Vagina (tissue), 2 donors: ENCODE data around the gene RFX8. TPM values are rescaled to one million over a fixed set of nuclear protein-coding genes. Genes with fewer than 3 reads are reported as not detected.

Experiments used
- DNase-seq, 2 donors: peaks; one replicate each; pipeline ENCODE4 v3.0.0-alpha.2; 2017; ENCODE audit errors: extremely low spot score in 2 of 2
- H3K27ac ChIP-seq: fragments of 200-600 bp; sonication (generic); one replicate; pipeline ENCODE4 v1.5.1; 2019
- H3K27me3 ChIP-seq: fragments of 200-600 bp; sonication (generic); one replicate; pipeline ENCODE4 v1.5.1; 2019
- H3K36me3 ChIP-seq, 2 donors: fragments of 200-600 bp; sonication (generic); one replicate each; pipeline ENCODE4 v1.5.1; 2017 to 2019
- H3K4me1 ChIP-seq: fragments of 200-600 bp; sonication (generic); one replicate; pipeline ENCODE4 v1.5.1; 2019
- H3K4me3 ChIP-seq, 2 donors: fragments of 200-600 bp; sonication (generic); 1 replicate in 1 of 2; 2 replicates in 1 of 2; pipeline ENCODE4 v1.5.1; 2016 to 2019
- H3K9me3 ChIP-seq: fragments of 200-600 bp; sonication (generic); one replicate; pipeline ENCODE4 v1.5.1; 2019
- POLR2A ChIP-seq, 2 donors: fragments of 450-650 bp; IDR thresholded peaks; one replicate each; pipeline ENCODE4 v1.6.1; 2017; ENCODE audit warnings: antibody characterized with exemption in 2 of 2, mild to moderate bottlenecking in 2 of 2, moderate library complexity in 2 of 2
- POLR2AphosphoS5 ChIP-seq, 2 donors: sonication (generic); formaldehyde crosslinking; IDR thresholded peaks; one replicate each; pipeline ENCODE4 v1.9.0; 2017; ENCODE audit warnings: antibody characterized with exemption in 2 of 2, mild to moderate bottlenecking in 2 of 2, low read depth in 1 of 2; ENCODE audit not compliant: insufficient read depth in 1 of 2
- intact Hi-C: fragments of 100-400 bp; cut with DNase I; formaldehyde crosslinking; loops from one replicate; pipeline ENCODE4 v1.15.1; 2023
- total RNA-seq: library from RNA; depleted of rRNA; stranded (reverse); fragments of >200 nt; gene quantifications from one replicate; pipeline ENCODE4 v1.2.3, GENCODE V29; 2016
- TF ChIP-seq, protein P1 (sequence below), 3 experiments: fragments of 450-650 bp in 2 of 3; fragments of 200-600 bp in 1 of 3; sonication (generic) in 1 of 3; IDR thresholded peaks; one replicate each; pipeline ENCODE4 v1.5.1; 2017 to 2019; ENCODE audit warnings: antibody characterized with exemption in 3 of 3, mild to moderate bottlenecking in 2 of 3, moderate library complexity in 2 of 3

The RFX8 gene
- total RNA-seq, 1 donor from 2014 or later: 1.2 TPM

DNA sequence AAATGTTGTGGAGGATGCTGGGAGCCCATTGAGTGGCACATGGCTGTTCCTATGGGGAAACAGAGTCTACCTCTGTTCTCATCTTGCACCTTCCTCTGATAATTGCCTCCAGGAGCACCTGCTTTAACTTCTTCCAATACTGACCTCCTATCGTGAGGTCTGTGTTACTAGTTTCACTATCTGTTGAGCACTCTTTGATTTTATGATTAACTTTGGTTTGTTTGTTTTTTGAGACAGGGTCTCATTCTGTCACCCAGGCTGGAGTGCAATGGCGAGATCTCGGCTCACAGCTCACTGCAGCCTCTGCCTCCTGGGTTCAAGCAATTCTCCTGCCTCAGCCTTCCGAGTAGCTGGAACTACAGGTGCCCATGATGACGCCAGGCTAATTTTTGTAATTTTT lies 12.1 kb upstream of the RFX8 start:
- no peak for DNase-seq
- H3K4me1 ChIP-seq: no peaks in the 10 kb centered on the region
- H3K4me3 ChIP-seq: no peak overlapping the region
- TF ChIP-seq POLR2AphosphoS5 (IDR thresholded peaks at IDR 0.05; ENCODE audit: insufficient read depth in 1 of 2, low read depth in 1 of 2): no peak
- TF ChIP-seq, protein P1, sequence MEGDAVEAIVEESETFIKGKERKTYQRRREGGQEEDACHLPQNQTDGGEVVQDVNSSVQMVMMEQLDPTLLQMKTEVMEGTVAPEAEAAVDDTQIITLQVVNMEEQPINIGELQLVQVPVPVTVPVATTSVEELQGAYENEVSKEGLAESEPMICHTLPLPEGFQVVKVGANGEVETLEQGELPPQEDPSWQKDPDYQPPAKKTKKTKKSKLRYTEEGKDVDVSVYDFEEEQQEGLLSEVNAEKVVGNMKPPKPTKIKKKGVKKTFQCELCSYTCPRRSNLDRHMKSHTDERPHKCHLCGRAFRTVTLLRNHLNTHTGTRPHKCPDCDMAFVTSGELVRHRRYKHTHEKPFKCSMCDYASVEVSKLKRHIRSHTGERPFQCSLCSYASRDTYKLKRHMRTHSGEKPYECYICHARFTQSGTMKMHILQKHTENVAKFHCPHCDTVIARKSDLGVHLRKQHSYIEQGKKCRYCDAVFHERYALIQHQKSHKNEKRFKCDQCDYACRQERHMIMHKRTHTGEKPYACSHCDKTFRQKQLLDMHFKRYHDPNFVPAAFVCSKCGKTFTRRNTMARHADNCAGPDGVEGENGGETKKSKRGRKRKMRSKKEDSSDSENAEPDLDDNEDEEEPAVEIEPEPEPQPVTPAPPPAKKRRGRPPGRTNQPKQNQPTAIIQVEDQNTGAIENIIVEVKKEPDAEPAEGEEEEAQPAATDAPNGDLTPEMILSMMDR (IDR thresholded peaks at IDR 0.05): no peak
- TF ChIP-seq POLR2A (IDR thresholded peaks at IDR 0.05): no peak
- H3K36me3 ChIP-seq: no peaks in the 10 kb centered on the region
- H3K9me3 ChIP-seq: no peaks in the 10 kb centered on the region
- no peak overlapping the region for H3K27ac ChIP-seq
- intact Hi-C loops: no loop called here
- H3K27me3 ChIP-seq: no peaks in the 10 kb centered on the region

DNA sequence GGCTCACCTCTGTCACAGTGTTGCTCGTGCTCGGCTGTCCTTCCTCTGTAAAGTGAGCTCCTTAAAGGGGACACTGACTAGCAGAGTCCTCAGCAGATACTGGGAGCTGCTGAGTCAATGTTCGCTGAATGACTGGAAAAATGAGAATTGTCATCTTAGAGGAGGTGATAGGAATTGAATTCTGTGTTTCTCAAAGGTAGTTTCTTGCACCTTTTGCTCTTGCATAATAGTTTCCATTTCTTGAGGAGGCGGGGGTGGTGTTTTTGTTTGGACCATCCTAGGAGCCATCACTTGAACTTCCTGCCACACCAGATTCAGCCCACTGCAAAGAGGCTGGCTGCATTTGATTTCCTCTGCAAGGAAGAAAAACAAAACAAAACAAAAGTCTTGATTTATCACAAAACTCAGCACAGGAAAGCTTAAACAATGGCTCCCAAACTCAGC lies 11.4 kb upstream of the RFX8 start:
- TF ChIP-seq POLR2A (IDR thresholded peaks at IDR 0.05) (no peak), POLR2AphosphoS5 (IDR thresholded peaks at IDR 0.05; ENCODE audit: insufficient read depth in 1 of 2, low read depth in 1 of 2) (no peak)
- TF ChIP-seq, protein P1 (IDR thresholded peaks at IDR 0.05): no peak
- H3K9me3 ChIP-seq: no peaks in the 10 kb centered on the region
- intact Hi-C loops: no loop called here
- H3K27me3 ChIP-seq: no peaks in the 10 kb centered on the region
- no peak for DNase-seq
- no peaks in the 10 kb centered on the region for H3K4me1 ChIP-seq
- no peak overlapping the region for H3K27ac ChIP-seq
- H3K36me3 ChIP-seq: no peaks in the 10 kb centered on the region
- no peak overlapping the region for H3K4me3 ChIP-seq

DNA sequence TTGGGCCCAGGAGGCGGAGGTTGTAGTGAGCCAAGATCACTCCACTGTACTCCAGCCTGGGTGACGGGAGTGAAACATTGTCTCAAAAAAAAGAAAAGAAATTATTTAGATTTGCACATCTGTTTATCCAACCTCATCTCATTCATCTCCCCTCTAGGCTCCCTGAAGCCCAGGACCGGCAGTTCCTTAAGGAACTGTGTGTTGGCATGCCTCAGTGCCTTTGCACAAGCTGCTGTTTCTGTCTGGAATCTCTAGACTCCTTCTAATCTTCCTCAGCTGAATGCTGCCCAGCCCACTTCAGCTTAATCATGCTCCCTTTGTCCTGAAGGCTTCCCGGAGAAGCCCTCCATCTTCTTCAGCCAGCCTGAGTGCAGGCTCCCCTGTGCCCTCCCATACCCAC lies 10.9 kb upstream of the RFX8 start:
- H3K27ac ChIP-seq: no peak overlapping the region
- H3K4me1 ChIP-seq: no peaks in the 10 kb centered on the region
- intact Hi-C loops: no loop called here
- H3K9me3 ChIP-seq: no peaks in the 10 kb centered on the region
- H3K4me3 ChIP-seq: no peak overlapping the region
- no peaks in the 10 kb centered on the region for H3K36me3 ChIP-seq
- TF ChIP-seq POLR2AphosphoS5 (IDR thresholded peaks at IDR 0.05; ENCODE audit: insufficient read depth in 1 of 2, low read depth in 1 of 2) (no peak), POLR2A (IDR thresholded peaks at IDR 0.05) (no peak)
- TF ChIP-seq, protein P1 (IDR thresholded peaks at IDR 0.05): no peak
- no peaks in the 10 kb centered on the region for H3K27me3 ChIP-seq
- DNase-seq: no peak

DNA sequence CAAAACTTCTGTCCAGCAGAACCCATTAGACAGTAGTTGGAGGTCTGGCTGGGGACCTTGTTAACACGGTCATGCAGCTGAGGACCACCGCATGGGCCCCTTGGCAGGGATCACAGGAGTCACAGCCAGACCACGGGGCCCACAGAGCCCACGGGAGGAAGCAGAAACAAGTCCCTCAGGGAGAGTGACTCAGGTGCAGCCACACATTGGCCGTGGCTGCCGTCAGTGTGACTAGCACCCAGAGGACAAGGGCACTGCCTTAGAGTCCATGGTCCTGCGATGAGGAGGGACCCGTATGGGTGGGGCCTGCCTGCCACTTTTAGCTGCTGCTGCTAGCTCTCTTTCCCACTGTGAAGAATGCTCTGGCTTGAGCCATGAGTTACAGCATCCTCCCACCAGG lies 5.9 kb upstream of the RFX8 start:
- intact Hi-C loops: no loop called here
- Histone ChIP-seq H3K4me1 (no peaks in the 10 kb centered on the region), H3K27me3 (no peaks in the 10 kb centered on the region), H3K9me3 (no peaks in the 10 kb centered on the region), H3K4me3 (no peak overlapping the region), H3K27ac (no peak overlapping the region), H3K36me3 (no peaks in the 10 kb centered on the region)
- no peak for TF ChIP-seq POLR2A (IDR thresholded peaks at IDR 0.05)
- TF ChIP-seq, protein P1 (IDR thresholded peaks at IDR 0.05): no peak
- TF ChIP-seq POLR2AphosphoS5 (IDR thresholded peaks at IDR 0.05; ENCODE audit: insufficient read depth in 1 of 2, low read depth in 1 of 2): no peak
- no peak for DNase-seq

DNA sequence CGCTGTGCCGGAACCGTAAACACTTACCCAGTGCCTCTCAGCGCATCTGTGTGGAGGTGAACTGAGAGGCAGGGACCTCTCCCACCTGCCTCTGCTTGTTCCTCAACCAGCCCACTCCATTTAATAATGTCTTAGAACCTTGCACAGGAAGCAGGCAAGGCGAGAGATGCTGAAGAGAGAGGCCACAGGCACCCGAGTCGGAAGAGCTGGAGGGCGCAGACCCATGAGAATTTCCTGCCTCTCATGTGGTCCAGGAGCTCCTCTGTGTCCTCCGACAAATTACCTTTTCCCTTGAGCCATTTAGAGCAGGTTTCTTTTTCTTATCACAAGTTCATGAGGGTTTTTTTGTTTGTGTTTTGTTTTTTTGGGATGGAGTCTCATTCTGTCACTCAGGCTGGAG lies 4.9 kb upstream of the RFX8 start:
- no peaks in the 10 kb centered on the region for H3K9me3 ChIP-seq
- intact Hi-C loops: no loop called here
- TF ChIP-seq POLR2AphosphoS5 (IDR thresholded peaks at IDR 0.05; ENCODE audit: insufficient read depth in 1 of 2, low read depth in 1 of 2) (no peak), POLR2A (IDR thresholded peaks at IDR 0.05) (no peak)
- TF ChIP-seq, protein P1 (IDR thresholded peaks at IDR 0.05): no peak
- no peak for DNase-seq
- no peak overlapping the region for H3K4me3 ChIP-seq
- H3K27me3 ChIP-seq: no peaks in the 10 kb centered on the region
- H3K27ac ChIP-seq: no peak overlapping the region
- H3K36me3 ChIP-seq: no peaks in the 10 kb centered on the region
- peaks cover 1% of the 10 kb centered on the region for H3K4me1 ChIP-seq
